ENCODE data around the gene MID1IP1.

Gene MID1IP1

GRCh38 chrX:38800981-38801845 lies at the start of gene MID1IP1:
TSS of gene MID1IP1 (plus strand) at chrX:38801459. CDS start at chrX:38804947, 3,488 bp downstream.
- DNase-seq, result peak; percentile 85

GRCh38 chrX:38754102-38754790 lies 47.0 kb upstream of the MID1IP1 start:
- DNase-seq, result peak; percentile 7

GRCh38 chrX:38754818-38755718 lies 46.2 kb upstream of the MID1IP1 start:
- no peak for DNase-seq

GRCh38 chrX:38760883-38761282 lies 40.4 kb upstream of the MID1IP1 start:
- DNase-seq, result no peak

- DNase-seq, result no peak
These were observed 33.2 kb upstream of the MID1IP1 start for GRCh38 chrX:38768079-38768478.

GRCh38 chrX:38770152-38770551 lies 31.1 kb upstream of the MID1IP1 start:
- DNase-seq, result no peak

GRCh38 chrX:38774249-38774648 lies 27.0 kb upstream of the MID1IP1 start:
- DNase-seq, result no peak

GRCh38 chrX:38796946-38797345 lies 4.3 kb upstream of the MID1IP1 start:
- DNase-seq, result no peak

- DNase-seq, result no peak
These were observed 2.3 kb upstream of the MID1IP1 start for GRCh38 chrX:38798956-38799355.

- no peak for DNase-seq
These were observed 1.2 kb upstream of the MID1IP1 start for GRCh38 chrX:38799995-38800580.

GRCh38 chrX:38803243-38803587 lies 2.0 kb downstream of the MID1IP1 start:
- no peak for DNase-seq

GRCh38 chrX:38803588-38804431 lies 2.6 kb downstream of the MID1IP1 start:
- DNase-seq, result peak; percentile 77

GRCh38 chrX:38804432-38804681 lies 3.1 kb downstream of the MID1IP1 start:
- no peak for DNase-seq

GRCh38 chrX:38804682-38805431 lies 3.6 kb downstream of the MID1IP1 start:
- DNase-seq, result no peak

GRCh38 chrX:38805432-38806389 lies 4.5 kb downstream of the MID1IP1 start:
- peak; percentile 72 for DNase-seq

- DNase-seq, result no peak
These were observed 5.8 kb downstream of the MID1IP1 start for GRCh38 chrX:38806875-38807621.

- no peak for DNase-seq
These were observed 6.6 kb downstream of the MID1IP1 start for GRCh38 chrX:38807873-38808272.

- no peak for DNase-seq
These were observed 10.4 kb downstream of the MID1IP1 start for GRCh38 chrX:38811515-38812243.

GRCh38 chrX:38816155-38816554 lies 14.9 kb downstream of the MID1IP1 start:
- peak; percentile 9 for DNase-seq
